SK-N-DZ (cell line): ENCODE measurements around the gene DDX53.

ENCODE experiments used
- DNase-seq: peaks from one replicate; pipeline ENCODE4 v3.0.0-alpha.2; 2015; ENCODE audit warnings: low spot score

Gene DDX53

GRCh38 chrX:23048806-23049573, 49.2 kb downstream of the DDX53 start:
- DNase-seq: no peak

GRCh38 chrX:23052324-23052723, 52.6 kb downstream of the DDX53 start:
- no peak for DNase-seq
